Measurements from ENCODE around the gene DNAH12. TPM values are rescaled to one million over a fixed set of nuclear protein-coding genes. Genes with fewer than 3 reads are reported as not detected.

The DNAH12 gene
- total and polyA plus RNA-seq, 8 donors, result 0.61 to 10.4 (median 5.4) TPM

DNA sequence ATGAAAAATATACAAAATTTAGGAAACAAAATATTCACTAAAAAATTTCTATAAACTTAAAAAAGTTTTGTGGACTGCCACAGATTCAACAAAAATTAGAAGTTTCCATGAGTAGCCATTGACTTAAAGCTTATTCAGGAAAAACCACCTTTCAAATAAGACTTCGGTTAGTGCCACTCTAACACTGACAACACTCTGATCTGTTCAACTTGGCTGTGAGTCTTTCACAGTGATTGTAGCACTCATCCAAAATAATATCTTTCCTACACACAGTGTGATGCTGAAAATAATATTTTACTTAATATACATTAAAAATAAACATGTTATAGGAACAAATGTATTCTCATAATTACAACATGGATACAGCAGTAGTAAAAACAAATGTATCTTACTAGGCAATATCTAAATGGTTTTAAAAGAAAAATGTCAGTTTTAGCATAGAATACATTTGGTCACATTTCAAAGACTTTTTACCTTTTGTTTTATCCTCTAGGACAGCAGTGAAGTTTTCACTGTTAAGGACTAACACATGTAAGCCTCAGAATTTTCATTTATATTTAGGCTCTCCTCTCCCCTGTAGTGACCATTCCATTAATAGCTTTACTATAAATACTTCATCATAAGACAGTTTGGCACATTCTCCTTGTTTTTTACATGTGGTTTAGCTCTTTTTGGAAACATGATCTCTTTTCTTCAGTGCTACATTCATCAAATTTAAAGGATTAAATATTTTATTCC, 251.8 kb downstream of the DNAH12 start, which contains the start of gene ASB14:
TSS of gene ASB14 (minus strand) at position 527 of the 738 bp plus-strand sequence. CDS start 652 bp downstream, outside the sequence.
- intact Hi-C loops (cut with DNase I), result no loop called here
- TF ChIP-seq, protein P1, sequence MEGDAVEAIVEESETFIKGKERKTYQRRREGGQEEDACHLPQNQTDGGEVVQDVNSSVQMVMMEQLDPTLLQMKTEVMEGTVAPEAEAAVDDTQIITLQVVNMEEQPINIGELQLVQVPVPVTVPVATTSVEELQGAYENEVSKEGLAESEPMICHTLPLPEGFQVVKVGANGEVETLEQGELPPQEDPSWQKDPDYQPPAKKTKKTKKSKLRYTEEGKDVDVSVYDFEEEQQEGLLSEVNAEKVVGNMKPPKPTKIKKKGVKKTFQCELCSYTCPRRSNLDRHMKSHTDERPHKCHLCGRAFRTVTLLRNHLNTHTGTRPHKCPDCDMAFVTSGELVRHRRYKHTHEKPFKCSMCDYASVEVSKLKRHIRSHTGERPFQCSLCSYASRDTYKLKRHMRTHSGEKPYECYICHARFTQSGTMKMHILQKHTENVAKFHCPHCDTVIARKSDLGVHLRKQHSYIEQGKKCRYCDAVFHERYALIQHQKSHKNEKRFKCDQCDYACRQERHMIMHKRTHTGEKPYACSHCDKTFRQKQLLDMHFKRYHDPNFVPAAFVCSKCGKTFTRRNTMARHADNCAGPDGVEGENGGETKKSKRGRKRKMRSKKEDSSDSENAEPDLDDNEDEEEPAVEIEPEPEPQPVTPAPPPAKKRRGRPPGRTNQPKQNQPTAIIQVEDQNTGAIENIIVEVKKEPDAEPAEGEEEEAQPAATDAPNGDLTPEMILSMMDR (IDR thresholded peaks at IDR 0.05), result no peak
- ATAC-seq, result no peak
- DNase-seq, result no peak
- Histone ChIP-seq H3K9me3 (no peaks in the 10 kb centered on the region), H3K27me3 (no peaks in the 10 kb centered on the region), H3K36me3 (no peaks in the 10 kb centered on the region), H3K27ac (no peak within 1 kb of the TSS), H3K4me3 (no peak within 1 kb of the TSS), H3K4me1 (no peaks in the 10 kb centered on the region)

DNA sequence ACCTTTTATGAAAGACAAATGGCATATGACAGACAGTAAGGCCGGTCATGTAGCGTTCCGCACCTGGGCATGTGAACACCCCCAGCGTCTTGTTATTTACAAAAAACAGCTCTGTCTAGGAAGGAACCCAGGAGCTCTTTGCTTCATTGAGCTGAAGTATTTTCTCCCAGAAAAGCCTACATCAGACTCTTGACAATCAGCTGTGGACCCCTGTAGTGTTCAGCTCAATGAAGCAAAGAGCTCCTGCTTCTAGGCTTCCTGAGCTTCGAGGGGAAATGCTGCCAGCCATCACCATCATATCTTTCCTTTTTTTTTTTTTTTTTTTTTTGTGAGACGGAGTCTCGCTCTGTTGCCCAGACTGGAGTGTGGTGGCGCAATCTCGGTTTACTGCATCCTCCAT, 255.7 kb downstream of the DNAH12 start:
- Histone ChIP-seq H3K27ac (no peak overlapping the region), H3K36me3 (no peaks in the 10 kb centered on the region), H3K4me3 (no peak overlapping the region), H3K9me3 (no peaks in the 10 kb centered on the region), H3K4me1 (no peaks in the 10 kb centered on the region), H3K27me3 (no peaks in the 10 kb centered on the region)
- intact Hi-C loops (cut with DNase I), result no loop called here
- ATAC-seq, result no peak
- TF ChIP-seq, protein P1 (IDR thresholded peaks at IDR 0.05), result no peak
- DNase-seq, result no peak

DNA sequence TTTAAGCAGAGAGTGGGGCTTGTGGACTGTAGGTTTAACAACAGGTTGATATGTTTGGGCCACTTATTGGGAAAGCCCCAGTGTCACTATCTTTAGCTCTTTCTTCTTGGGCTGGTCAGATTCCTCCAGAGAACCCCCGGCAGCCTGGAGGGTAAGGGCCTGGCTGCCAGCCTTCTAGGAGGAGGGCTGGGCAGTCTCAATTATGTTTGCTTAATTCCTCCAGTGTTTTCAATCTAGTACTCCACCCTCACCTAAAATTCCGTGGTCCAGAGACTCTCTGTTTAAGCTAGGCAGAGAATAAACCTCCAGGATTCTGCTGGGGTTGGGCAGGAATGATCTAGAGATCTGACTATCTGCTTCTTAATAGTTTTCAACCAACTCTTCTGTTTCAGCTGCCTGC, 256.9 kb downstream of the DNAH12 start:
- TF ChIP-seq, protein P1 (IDR thresholded peaks at IDR 0.05), result no peak
- intact Hi-C loops (cut with DNase I), result no loop called here

GRCh38 chr3:57283334-57283733, 260.8 kb downstream of the DNAH12 start:
- H3K27ac ChIP-seq, result no peak overlapping the region
- DNase-seq (no peak), ATAC-seq (no peak)
- intact Hi-C loops (cut with DNase I), result no loop called here
- H3K4me1 ChIP-seq, result no peaks in the 10 kb centered on the region
- H3K27me3 ChIP-seq, result no peaks in the 10 kb centered on the region
- TF ChIP-seq, protein P1 (IDR thresholded peaks at IDR 0.05), result no peak
- H3K9me3 ChIP-seq, result no peaks in the 10 kb centered on the region
- H3K36me3 ChIP-seq, result no peaks in the 10 kb centered on the region
- no peak overlapping the region for H3K4me3 ChIP-seq

More for the DNA sequence above, 256.9 kb downstream of the DNAH12 start:
- DNase-seq (no peak), ATAC-seq (peak; percentile 86)
- H3K4me3 ChIP-seq, result no peak overlapping the region
- H3K4me1 ChIP-seq, result no peaks in the 10 kb centered on the region
- H3K36me3 ChIP-seq, result no peaks in the 10 kb centered on the region
- no peaks in the 10 kb centered on the region for H3K27me3 ChIP-seq
- no peak overlapping the region for H3K27ac ChIP-seq
- no peaks in the 10 kb centered on the region for H3K9me3 ChIP-seq

DNA sequence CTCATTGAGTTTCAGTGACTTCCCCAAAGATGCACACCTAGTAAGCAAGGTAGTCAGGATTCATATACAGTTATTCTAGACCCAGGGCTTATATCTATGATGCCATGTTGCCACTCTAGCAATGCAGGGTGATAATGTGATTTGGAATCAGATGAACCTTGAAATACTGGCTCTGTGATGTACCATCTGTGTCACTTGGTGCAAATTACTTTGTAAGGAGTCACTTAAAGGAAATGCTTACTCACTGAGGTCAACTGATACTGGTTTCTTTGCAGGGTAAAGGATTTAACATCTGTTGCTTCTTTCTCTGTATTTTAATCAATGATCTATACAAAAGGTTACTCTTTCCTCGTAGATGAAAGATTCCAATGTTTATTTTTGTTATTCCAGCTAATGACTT, 262.4 kb downstream of the DNAH12 start:
- ATAC-seq (no peak), DNase-seq (no peak)
- Histone ChIP-seq H3K36me3 (no peaks in the 10 kb centered on the region), H3K27ac (no peak overlapping the region), H3K9me3 (no peaks in the 10 kb centered on the region), H3K4me3 (no peak overlapping the region), H3K27me3 (no peaks in the 10 kb centered on the region), H3K4me1 (no peaks in the 10 kb centered on the region)
- TF ChIP-seq, protein P1 (IDR thresholded peaks at IDR 0.05), result no peak
- intact Hi-C loops (cut with DNase I), result no loop called here

Data from left lung (tissue), 10 donors.